Measurements from ENCODE around the gene FLNB.

Gene FLNB, protein sequence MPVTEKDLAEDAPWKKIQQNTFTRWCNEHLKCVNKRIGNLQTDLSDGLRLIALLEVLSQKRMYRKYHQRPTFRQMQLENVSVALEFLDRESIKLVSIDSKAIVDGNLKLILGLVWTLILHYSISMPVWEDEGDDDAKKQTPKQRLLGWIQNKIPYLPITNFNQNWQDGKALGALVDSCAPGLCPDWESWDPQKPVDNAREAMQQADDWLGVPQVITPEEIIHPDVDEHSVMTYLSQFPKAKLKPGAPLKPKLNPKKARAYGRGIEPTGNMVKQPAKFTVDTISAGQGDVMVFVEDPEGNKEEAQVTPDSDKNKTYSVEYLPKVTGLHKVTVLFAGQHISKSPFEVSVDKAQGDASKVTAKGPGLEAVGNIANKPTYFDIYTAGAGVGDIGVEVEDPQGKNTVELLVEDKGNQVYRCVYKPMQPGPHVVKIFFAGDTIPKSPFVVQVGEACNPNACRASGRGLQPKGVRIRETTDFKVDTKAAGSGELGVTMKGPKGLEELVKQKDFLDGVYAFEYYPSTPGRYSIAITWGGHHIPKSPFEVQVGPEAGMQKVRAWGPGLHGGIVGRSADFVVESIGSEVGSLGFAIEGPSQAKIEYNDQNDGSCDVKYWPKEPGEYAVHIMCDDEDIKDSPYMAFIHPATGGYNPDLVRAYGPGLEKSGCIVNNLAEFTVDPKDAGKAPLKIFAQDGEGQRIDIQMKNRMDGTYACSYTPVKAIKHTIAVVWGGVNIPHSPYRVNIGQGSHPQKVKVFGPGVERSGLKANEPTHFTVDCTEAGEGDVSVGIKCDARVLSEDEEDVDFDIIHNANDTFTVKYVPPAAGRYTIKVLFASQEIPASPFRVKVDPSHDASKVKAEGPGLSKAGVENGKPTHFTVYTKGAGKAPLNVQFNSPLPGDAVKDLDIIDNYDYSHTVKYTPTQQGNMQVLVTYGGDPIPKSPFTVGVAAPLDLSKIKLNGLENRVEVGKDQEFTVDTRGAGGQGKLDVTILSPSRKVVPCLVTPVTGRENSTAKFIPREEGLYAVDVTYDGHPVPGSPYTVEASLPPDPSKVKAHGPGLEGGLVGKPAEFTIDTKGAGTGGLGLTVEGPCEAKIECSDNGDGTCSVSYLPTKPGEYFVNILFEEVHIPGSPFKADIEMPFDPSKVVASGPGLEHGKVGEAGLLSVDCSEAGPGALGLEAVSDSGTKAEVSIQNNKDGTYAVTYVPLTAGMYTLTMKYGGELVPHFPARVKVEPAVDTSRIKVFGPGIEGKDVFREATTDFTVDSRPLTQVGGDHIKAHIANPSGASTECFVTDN (N-terminal part only)

DNA sequence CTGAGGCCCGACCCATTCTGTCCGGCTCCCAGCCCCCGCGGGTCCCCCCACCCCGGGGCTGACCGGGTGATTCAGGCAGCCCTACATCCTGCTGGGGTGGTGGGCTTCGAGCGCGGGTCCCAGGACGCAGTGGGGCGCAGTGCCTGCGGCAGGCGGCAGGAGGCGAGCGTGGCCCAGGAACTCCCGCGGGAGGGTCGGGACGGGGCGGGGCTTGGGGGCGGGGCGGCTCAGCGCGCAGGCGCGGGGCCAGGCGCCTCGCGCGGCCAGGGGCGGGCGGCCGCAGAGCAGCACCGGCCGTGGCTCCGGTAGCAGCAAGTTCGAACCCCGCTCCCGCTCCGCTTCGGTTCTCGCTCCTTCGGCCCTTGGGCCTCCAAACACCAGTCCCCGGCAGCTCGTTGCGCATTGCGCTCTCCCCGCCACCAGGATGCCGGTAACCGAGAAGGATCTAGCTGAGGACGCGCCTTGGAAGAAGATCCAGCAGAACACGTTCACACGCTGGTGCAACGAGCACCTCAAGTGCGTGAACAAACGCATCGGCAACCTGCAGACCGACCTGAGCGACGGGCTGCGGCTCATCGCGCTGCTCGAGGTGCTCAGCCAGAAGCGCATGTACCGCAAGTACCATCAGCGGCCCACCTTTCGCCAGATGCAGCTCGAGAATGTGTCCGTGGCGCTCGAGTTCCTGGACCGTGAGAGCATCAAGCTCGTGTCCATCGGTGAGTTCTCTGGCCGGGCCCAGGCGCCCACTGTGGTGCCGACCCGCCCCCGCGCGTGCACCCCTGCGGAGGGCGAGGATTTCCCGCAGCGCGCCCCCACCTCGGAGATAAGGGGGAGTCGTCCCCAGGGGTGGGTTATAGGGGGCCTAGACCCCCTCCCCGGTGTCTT, at the start of gene FLNB:
Gene FLNB, plus strand, starts transcription at position 282 of the 885 bp plus-strand sequence. Its CDS starts 143 bp downstream, at position 425.
- DNase-seq (ENCODE audit: low spot score) (peak; percentile 96), FAIRE-seq (no peak)

DNA sequence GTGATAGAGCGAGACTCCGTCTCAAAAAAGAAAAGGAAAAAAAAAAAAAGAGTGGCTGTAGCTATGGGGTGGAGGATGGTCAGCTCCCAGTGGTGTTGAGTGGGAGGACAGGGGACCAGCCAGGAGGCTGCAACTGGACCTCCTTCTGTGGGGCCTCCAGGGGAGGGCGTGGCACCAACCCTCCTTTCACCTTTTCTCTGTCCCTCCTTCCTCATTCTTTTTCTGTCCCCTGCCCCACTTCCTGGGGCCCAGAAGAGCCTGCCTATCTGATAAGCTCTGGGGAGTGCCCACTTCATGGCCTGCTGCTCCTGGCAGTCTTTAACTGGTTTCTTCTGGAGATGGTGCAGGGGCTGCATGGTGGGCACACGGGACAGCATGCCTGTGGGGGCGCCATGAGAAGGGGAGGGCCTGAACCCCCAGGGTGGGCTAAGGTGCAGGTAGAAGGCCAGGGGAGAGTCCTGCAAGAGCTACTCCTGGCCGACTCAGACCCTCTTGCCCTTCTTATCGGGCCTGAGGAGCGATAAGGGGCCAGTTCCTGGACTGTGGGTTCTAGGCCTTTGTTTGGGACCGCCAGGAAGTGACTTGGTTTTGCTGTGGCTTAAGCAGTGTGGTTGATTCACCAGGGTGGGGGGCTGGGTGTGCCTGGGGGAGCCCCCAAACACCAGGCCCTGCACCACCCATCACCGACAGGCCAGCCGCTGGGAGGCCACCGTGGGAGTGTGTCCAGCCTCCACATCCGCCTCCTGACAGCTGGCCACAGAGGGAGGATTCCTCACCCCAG, 49.4 kb upstream of the FLNB start:
- FAIRE-seq = no peak
- DNase-seq (ENCODE audit: low spot score) = no peak

DNA sequence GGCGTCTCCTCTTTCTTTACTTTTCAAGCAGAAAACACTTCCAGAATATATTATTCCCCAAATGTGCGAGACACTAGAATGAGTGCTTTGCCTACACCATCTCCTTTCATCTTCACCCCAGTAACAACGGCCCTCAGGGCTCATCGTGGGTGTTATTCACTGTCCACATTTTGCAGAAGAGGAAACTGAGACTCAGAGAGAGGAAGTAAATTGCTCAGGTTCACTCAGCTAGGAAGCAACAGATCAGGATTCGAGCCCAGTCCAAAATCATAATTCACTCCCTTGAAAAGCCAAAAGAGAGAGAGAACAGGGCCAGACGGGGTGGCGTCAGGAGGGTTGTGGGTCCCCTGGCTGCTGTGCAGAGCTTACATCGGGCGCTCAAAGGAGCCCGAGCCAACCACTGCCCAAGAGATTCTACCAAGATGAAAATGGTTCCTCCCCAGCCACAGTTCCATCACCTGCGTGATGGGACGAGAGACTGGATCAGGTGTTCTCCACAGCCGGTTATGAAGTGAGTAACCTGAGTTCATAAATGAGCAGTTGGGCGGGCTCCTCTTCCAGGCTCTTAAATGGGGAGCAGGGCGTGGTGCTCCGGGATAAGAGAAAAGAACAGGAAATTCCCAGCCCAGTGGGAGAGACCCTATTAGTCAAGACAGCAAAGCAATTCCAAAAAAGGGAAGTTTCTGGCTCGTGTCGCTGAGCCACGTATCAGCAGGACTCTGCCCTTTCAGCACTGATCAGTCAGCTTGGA, 48.6 kb upstream of the FLNB start:
- no peak for FAIRE-seq

DNA sequence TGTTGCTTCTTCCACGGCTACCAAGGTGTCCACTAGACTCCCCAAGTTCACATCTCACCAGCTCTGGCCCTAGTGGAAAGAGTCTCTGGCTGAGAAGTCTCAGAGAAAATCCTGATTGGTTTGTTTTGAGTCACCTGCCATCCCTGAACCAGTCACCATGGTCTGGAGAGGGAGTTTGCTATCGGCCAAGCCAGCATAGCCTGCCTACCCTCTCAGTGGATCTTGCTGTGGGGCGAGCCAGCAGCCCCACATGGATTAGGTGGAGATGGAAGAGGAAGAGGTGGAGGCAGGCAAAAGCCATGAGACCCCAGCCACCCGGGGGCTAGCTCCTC, 48.1 kb upstream of the FLNB start:
- FAIRE-seq (no peak), DNase-seq (ENCODE audit: low spot score) (no peak)

More for the DNA sequence above, 48.6 kb upstream of the FLNB start:
- no peak for DNase-seq (ENCODE audit: low spot score)

DNA sequence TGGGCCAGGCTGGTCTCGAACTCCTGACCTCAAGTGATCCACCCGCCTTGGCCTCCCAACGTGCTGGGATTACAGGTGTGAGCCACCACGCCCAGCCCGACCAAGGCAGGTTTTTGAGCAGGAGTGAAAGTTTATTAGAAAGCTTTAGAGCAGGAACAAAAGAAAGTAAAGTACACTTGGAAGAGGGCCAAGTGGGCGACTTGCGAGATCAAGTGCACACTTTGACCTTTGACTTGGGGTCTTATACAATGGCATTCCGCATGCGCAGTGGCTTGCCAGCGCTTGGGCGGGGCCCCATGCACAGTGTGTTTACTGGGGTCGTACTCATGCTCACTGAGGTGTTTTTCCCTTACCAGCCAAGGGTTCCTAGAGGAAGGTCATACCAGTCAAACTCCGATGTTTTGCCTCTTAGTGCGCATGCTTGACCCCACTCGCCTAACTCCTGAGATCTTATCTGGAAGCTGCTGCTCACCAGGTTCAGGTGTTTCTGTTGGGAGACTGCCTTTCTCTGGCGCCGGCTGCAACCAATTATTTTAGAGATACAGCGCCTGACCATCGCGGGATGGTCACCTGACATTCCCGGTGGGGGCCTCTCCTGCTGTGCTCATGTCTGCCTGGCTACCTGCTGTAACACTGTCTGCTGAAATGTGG, 46.9 kb upstream of the FLNB start:
- DNase-seq (ENCODE audit: low spot score) = no peak
- no peak for FAIRE-seq

DNA sequence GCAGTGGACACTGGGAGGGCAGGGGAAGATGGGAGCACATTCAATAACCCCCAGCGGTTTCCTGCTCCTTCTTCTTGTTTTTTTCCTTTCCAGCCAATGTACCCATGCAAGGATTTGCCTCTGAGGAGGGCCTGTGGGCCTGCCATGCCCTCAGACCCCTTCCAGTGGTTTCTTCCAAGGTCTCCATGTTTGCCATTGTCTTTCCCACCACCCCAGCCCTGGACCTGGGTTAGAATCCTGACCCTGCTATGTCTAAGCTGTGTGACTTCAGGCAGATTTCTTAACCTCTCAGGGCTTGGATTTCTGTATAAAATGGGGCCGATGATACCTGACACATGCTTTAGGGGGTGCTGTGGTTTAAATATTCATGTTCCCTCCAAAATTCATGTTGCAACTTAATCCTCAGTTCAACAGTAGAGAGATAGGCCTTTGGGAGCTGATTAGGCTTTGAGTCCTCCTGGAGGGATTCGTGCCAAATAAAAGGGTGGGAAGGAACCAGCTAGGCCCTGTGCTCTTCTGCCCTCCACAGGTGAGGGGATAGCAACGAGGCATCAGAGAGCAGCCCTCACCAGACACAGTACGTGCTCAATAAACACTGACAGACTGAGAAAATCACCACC, 46.3 kb upstream of the FLNB start:
- no peak for DNase-seq (ENCODE audit: low spot score)
- FAIRE-seq = no peak

DNA sequence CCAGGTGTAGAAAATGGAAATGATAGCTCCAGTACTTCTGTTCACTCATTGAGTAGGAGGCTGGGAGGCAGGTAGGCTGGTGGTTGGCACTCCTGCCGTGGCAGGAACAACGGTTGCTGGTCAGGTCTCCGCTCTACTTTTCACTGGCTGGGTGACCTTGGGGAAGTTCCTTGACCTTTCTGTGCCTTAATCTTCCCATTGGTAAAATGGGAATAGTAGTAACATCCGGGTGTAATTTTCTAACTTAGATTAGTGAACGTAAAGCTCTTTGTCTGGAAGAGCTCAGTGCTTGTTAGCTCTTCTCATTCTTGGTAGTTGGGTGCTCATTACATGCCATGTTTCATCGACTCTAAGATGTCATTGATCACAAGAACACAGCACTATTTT, 45.8 kb upstream of the FLNB start:
- DNase-seq (ENCODE audit: low spot score) (no peak), FAIRE-seq (no peak)

DNA sequence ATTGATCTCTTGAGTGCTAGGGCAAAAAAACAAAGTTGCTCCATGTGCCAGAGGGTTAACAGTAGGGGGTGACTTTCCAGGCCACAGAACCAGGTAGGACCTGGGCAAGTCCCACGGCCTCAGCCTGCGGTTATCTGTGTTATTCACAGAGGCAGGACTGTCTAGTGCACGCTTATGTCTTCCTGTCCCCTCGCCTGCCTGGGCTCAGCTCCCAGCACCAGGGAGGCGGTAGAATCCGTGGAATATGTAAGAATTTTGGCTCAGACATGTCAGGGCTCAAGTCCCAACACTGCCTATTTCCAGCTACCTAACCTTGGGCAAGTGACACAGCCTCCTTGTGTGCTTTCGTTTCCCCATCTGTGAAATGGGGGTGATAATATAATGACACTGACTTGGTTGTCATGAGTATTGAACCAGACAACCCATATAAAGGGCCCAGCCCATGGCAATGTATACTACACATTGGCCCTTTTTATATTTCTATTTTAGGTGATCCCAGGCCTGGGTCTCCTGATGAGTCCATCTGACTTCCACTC, 44.3 kb upstream of the FLNB start:
- no peak for FAIRE-seq
- no peak for DNase-seq (ENCODE audit: low spot score)

DNA sequence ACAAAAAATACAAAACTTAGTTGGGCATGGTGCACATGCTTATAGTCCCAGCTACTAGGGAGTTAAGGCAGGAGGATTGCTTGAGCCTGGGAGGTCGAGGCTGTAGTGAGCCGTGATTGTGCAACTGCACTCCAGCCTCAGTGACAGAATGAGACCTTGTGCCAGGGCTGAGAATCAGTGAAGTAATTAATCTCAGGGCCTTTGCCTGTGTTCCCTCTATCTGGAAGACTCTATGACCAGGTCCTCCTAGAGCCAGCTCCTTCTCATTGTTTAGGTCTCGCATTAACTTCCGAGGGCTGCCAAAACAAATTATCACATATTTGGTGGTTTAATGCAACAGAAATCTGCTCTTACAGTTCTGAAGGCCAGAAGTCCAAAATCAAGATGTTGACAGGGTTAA, 41.4 kb upstream of the FLNB start:
- no peak for FAIRE-seq
- no peak for DNase-seq (ENCODE audit: low spot score)

DNA sequence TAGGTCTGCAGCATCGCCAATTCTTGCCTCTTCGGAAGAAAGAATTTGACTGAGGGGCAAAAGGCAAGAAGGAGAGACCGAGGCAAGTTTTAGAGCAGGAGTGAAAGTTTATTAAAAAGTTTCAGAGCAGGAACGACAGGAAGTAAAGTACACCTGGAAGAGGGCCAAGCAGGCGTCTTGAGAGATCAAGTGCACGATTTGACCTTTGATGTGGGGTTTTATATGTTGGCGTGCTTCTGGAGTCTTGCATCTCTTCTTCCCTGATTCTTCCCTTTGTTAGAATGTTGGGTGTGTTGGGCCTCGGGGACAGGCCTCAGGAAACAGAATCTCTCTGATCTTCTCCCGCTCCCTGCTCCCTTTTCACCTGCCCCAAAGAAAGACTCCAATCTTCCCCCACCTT, 40.6 kb upstream of the FLNB start:
- FAIRE-seq (no peak), DNase-seq (ENCODE audit: low spot score) (no peak)

DNA sequence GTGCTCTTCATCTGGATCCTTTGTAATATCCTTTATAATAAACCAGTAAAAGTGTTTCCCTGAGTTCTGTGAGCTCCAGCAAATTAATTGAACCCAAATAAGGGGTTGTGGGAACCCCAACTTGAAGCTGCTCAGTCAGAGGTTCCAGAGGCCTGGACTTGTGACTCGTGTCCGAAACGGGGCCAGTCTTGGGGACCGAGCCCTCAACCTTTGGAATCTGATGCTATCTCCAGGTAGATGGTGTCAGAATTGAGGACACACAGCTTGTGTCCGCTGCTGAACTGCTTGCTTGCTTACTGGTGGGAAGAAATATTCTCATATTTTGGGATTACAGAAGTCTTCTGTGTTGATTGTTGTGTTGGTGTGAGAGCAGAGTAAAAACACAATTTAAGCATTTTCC, 39.7 kb upstream of the FLNB start:
- no peak for FAIRE-seq
- DNase-seq (ENCODE audit: low spot score) = no peak

DNA sequence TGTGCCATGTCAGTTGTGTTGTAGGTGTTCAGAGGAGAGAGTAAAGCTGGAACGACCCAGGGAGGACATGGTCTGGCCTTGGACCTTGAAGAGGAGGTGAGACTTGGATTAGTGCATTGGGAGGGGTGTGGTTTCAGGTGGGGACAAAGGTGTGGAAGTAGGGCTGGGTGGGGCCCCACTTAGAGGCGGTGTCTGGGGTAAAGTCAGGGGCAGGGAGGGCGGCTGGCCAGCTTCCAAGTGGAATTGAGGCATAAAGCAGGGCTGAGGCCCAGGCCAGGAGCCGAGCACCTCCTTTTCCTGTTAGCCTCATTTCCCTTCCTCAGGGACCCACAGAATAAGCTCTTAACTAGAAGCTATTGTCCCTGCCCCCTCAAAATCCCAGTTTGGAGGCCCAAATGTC, 36.2 kb upstream of the FLNB start:
- FAIRE-seq (no peak), DNase-seq (ENCODE audit: low spot score) (no peak)

DNA sequence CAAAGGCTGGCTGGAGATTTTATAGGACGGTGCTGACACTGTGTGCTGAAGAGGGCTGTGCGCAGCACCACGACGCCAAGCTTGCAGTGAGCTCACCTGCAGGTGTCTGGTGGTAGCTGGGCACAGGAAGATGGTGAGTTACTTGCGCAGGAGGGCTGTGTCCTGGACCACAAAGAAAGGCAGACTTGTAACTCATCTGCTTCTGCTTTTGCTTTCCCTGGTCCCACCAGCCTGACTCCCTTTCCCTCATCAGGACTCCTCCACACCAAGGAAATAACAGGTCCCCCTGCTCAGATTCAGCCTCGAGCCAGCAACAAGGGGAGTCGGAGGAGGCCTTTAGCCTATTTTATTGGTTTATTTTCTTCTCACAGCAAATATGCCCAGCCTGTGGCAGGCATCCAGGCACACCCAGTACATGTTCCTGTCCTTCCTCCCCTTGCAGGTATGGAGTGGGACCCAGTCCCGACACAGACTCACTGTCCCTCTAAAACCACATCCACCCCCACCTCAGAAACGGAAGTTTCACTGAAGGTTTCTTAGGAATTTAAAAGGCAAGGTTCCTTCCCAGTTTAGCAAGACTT, 35.6 kb upstream of the FLNB start:
- DNase-seq (ENCODE audit: low spot score) (no peak), FAIRE-seq (no peak)

DNA sequence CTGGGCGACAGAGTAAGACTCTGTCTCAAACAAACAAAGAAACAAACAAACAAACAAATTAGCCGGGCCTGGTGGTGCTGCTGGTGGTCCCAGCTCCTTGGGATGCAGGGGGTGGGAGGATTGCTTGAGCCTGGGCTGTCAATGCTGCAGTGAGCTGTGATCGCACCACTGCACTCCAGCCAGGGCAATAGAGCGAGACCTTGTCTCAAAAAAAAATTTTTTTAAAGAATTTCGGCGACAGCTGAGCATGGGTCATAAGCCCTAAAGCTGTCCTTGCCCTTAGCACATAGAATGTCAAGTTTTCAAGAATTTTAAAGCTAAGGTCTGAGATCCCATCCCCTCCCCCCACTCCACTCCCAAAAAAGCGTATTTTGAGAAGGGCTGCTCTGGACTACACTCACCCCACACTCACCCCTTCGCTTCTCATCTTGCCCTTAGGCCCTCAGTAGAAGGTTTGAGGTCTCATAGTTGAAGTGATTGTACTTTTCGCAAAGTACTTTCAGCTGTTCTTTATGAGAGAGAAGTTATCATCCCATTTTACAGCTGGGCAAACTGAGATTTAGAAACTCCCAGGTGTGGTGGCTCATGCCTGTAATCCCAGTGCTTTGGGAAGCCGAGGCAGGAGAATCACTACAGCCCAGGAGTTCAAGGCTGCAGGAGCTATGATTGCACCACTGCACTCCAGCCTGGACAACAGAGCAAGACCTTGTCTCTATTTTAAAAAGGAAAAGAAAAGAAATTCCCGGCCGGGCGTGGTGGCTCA, 34.3 kb upstream of the FLNB start:
- FAIRE-seq = no peak
- DNase-seq (ENCODE audit: low spot score) = no peak

DNA sequence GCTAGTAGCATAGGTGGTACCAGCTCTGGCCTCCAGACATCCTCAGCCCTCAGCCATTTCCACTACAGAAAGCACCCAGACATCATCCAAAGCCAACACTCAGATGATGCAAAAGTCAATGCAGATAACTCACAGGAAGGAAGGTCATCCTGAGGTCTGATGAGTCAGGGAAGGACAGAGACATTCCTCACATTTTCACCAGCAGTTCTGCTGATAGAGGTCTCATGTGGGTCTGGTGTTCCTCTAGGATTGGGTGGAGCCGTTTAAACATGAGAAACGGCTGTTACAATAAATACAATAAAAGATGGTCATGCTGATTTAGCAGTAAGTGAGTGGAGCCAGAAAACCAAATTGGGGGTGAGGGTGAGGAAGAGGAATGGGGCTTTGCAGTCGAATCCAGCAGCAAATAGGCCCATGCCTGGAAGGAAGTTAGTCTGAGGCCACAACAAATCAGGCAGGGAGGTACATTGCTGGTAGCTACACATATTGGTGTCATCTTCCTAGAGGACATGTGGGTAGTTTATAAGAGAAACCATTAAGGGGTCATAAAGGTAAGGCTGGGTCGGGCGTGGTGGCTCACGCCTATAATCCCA, 33.3 kb upstream of the FLNB start:
- FAIRE-seq = no peak
- peak; percentile 85 for DNase-seq (ENCODE audit: low spot score)

DNA sequence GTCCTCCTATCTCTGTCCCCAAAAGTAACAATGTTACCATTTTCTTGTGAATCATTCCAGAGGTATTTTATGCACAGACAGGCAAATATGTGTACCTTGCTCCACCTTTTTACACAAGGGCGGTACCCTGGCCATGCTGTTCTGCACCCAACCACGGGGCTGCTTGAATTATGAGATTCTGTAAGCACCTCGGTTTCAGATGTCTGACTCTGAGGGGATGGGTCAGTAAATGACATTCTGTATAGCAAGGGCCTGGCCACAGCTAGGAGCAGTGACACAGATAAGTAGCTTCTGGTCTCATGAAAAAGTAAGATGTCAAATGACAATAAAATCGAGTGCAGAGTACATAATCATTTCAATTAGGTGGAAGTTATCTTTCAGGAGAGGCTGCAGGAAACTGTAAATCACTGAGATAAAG, 30.4 kb upstream of the FLNB start:
- DNase-seq (ENCODE audit: low spot score) (peak; percentile 63), FAIRE-seq (peak; percentile 35)

DNA sequence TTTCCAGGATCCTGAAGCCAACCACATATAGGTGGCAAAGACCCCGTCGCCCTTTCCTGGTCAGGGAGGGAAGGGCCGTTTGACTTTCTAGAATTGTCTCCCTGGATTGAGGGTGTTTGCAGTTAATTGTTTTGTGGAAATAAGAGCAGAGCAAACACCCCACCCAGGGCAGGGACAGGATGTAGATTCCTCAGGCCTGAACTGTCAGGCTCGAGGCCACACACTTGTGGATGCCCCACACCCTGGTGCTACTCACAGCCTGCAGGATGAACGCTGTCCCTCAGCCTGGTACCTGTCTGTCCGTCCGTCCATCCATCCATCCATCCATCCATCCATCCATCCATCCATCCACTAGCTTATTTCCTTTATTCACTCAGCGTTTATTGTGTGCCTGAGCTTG, 29.9 kb upstream of the FLNB start:
- DNase-seq (ENCODE audit: low spot score) (no peak), FAIRE-seq (no peak)
